Measurements from ENCODE around the gene DAPP1.

The DAPP1 gene

DNA sequence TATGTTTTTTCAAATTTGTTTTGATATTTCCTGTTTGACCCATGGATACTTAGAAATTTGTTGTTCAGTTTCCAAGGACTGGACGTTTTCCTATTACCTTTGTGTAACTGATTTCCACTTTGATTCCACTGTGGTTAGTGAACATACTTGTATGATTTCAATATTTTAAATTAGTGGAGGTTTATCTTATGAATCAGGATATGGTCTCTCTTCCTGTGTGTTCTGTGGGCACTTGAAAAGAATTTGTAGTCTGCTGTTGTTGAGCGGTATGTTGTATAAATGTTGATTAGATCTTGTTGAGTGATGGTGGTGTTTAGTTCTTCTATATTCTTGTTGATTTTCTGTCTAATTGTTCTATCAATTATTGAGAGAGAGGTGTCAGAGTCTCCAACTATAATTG, 98.8 kb downstream of the DAPP1 start:
- DNase-seq (ENCODE audit: low spot score): no peak

GRCh38 chr4:99917575-99917974, 100.9 kb downstream of the DAPP1 start:
- no peak for DNase-seq (ENCODE audit: low spot score)

GRCh38 chr4:99918656-99919055, 102.0 kb downstream of the DAPP1 start:
- DNase-seq (ENCODE audit: low spot score): no peak
